ENCODE data around the gene ACOT7.
"Not testable (repeated sequence)": the region's sequence is repeated elsewhere in the genome, so short reads cannot be mapped to it uniquely, and the experiment has no call there.

GRCh38 chr1:6363085-6363884, 30.3 kb downstream of the ACOT7 start:
- TF ChIP-seq CTCF (IDR thresholded peaks at IDR 0.05), result peak; percentile 53
- not testable (repeated sequence) for TF ChIP-seq EZH2 (IDR thresholded peaks at IDR 0.05; ENCODE audit: borderline replicate concordance, insufficient read depth, low read depth, low read length, poor library complexity, severe bottlenecking)
